Activated CD4-positive, alpha-beta T cell treated with anti-CD3 and anti-CD28 coated beads for 36 hours (primary cell): ENCODE measurements around the gene AMN1. TPM values are rescaled to one million over a fixed set of nuclear protein-coding genes. Genes with fewer than 3 reads are reported as not detected.
"Not testable (repeated sequence)": the region's sequence is repeated elsewhere in the genome, so short reads cannot be mapped to it uniquely, and the experiment has no call there.

Source experiments
- ATAC-seq: fragments of 200-7000 bp; cut with Tn5 transposase; one replicate; pipeline ENCODE4 v1.10.0; 2021; ENCODE audit warnings: mild to moderate bottlenecking, moderate library complexity
- CTCF ChIA-PET: fragments of 350-600 bp; sonication (Branson Sonifier 250); formaldehyde crosslinking; loops from one replicate; lab custom pipeline; 2021; ENCODE audit warnings: antibody characterized with exemption; lab: Charles Lee
- POLR2A ChIA-PET: fragments of 350-600 bp; sonication (Branson Sonifier 250); formaldehyde crosslinking; loops from one replicate; lab custom pipeline; 2021; ENCODE audit warnings: antibody characterized with exemption, inconsistent platforms; lab: Charles Lee
- DNase-seq: peaks from one replicate; pipeline ENCODE4 v3.0.0-alpha.2; 2020
- H3K27ac Mint-ChIP-seq: one replicate; pipeline ENCODE4 v1.8.0; 2021; ENCODE audit warnings: mixed read lengths
- H3K27me3 Mint-ChIP-seq: one replicate; pipeline ENCODE4 v1.8.0; 2021; ENCODE audit warnings: mixed read lengths
- H3K36me3 Mint-ChIP-seq: one replicate; pipeline ENCODE4 v1.8.0; 2021; ENCODE audit warnings: low read depth, mixed read lengths
- H3K4me1 Mint-ChIP-seq: one replicate; pipeline ENCODE4 v1.8.0; 2021; ENCODE audit warnings: mixed read lengths
- H3K4me3 Mint-ChIP-seq: one replicate; pipeline ENCODE4 v1.8.0; 2021; ENCODE audit warnings: mild to moderate bottlenecking, moderate library complexity, mixed read lengths
- H3K9me3 Mint-ChIP-seq: one replicate; pipeline ENCODE4 v1.8.0; 2021; ENCODE audit warnings: low read depth, mixed read lengths
- intact Hi-C, 2 experiments: fragments of 100-400 bp; cut with DNase I in 1 of 2; cut with micrococcal nuclease in 1 of 2; formaldehyde crosslinking; loops; one replicate each; pipeline versions ENCODE4 v1.14.2 to v1.15.1; 2022 to 2024; cut with DNase I, micrococcal nuclease
- total RNA-seq, 2 experiments: library from RNA; stranded (reverse); gene quantifications; one replicate each; pipeline ENCODE4 v1.2.3, GENCODE V29; 2021

The AMN1 gene
- total RNA-seq, 2 experiments from 2014 or later = 5.1 to 5.8 TPM

DNA sequence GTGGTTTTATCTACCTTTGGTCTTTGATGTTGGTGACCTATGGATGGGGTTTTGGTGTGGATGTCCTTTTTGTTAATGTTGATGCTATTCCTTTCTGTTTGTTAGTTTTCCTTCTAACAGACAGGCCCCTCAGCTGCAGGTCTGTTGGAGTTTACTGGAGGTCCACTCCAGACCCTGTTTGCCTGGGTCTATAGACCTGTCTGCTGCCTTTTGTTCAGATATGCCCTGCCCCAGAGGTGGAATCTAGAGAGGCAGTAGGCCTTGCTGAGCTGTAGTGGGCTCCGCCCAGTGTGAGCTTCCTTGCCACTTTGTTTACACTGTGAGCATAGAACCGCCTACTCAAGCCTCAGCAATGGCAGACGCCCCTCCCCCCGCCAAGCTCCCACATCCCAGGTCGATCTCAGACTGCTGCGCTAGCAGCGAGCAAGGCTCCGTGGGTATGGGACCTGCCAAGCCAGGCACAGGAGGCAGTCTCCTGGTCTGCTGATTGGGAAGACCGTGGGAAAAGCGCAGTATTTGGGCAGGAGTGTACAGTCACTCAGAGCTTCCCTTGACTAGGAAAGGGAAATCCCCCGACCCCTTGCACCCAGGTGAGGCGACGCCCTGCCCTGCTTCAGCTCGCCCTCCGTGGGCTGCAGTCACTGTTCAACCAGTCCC lies 10.2 kb downstream of the AMN1 start:
- intact Hi-C loops, POLR2A ChIA-PET, ATAC-seq, DNase-seq, H3K4me3 Mint-ChIP-seq, H3K27me3 Mint-ChIP-seq, H3K27ac Mint-ChIP-seq, CTCF ChIA-PET: not testable (repeated sequence)
- Mint-ChIP-seq H3K4me1 (peaks cover 25% of the 10 kb centered on the region), H3K9me3 (peaks cover 26% of the 10 kb centered on the region), H3K36me3 (peaks cover 48% of the 10 kb centered on the region)

DNA sequence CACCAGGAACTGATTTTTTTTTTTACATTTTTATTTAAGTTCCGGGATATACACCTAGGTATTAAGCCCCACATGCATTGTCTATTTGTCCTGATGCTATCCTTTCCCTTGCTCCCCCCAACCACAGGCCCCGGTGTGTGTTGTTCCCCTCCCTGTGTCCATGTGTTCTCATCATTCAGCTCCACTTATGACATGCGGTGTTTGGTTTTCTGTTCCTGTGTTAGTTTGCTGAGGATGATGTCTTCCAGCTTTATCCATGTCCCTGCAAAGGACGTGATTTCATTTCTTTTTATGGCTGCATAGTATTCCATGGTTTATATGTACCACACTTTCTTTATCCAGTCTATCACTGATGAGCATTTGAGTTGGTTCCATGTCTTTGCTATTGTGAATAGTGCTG lies 11.8 kb downstream of the AMN1 start:
- H3K27ac Mint-ChIP-seq, H3K4me3 Mint-ChIP-seq, CTCF ChIA-PET, POLR2A ChIA-PET, H3K27me3 Mint-ChIP-seq, intact Hi-C loops, DNase-seq, ATAC-seq, H3K4me1 Mint-ChIP-seq: not testable (repeated sequence)
- Mint-ChIP-seq H3K36me3 (peaks cover 43% of the 10 kb centered on the region), H3K9me3 (peaks cover 21% of the 10 kb centered on the region)

DNA sequence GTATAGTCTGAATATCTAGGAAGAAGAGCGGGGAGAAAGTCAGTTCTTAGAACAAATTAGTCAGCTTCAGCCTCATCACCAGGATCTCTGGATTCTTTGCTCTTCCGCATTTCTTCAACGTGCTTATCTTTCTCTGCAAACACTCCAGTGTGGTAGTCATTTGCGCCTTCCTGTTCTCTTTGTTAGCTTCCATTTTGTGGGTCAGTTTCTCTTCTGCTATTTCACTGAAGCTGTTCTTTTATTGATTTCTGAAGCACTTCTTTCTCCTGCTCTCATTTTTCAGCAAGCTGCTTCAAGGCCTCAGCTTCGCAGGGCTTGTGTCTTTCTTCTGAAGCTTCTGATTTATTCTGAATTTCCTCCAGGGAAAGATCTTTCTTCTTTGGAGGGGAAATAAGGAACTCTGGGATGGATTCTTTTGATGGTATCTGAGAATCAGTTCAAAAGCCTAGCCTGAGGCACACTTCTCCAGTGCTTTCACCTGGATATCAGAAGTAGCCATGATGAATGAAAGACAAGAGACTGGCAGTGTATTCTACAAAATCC lies 13.5 kb downstream of the AMN1 start:
- POLR2A ChIA-PET = interaction anchor here (1.0 kb wide), 1 partner anchor 181 kb away, joined by 3 read pairs; no protein-coding TSS in a partner anchor
- CTCF ChIA-PET = interaction anchor here (0.6 kb wide), 3 partner anchors 10 to 1712 kb away, joined by 3 to 4 read pairs (median 3); no protein-coding TSS in a partner anchor
- DNase-seq (no peak), ATAC-seq (no peak)
- Mint-ChIP-seq H3K4me1 (peaks cover 7% of the 10 kb centered on the region), H3K4me3 (no peak overlapping the region), H3K27ac (peak overlapping the region; percentile 16), H3K36me3 (peaks cover 35% of the 10 kb centered on the region), H3K9me3 (peaks cover 15% of the 10 kb centered on the region), H3K27me3 (no peaks in the 10 kb centered on the region)
- intact Hi-C loops = no loop called here

DNA sequence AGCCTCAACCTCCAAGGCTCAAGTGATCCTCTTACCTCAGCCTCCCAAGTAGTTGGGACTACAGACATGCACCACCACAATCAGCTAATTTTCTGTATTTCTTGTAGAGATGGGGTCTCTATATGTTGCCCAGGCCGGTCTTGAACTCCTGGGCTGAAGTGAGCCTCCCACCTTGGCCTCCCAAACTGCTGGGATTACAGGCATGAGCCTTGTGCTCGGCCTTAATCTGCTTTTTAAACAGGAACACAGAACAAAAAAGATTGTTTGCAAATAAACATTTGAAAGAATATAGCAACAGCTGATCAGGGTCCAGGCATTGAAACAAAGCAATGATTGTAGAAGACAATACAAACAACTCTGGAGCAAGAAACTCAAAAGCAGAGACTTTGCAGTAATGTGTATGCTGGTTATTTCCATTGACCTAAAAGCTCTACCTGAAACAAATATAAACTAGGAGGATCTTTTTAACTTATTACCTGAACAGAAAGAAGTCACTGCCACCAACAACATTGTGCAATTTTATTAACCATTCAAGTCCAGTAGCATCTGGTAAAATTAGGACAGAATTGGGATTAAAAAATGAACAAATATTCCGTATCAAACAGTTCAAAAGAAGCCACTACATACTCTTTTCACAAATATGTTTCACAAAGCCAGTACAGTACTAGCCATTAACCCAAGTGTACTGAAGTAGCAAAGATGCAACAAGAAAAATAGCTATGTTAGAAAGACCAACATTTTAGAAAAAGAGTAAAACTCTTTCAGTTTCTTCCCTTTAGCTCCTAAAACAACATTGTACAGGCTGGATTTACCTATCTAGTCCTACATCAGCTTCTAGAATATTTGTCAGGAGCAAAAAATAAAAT lies 14.2 kb downstream of the AMN1 start:
- Mint-ChIP-seq H3K4me1 (peaks cover 7% of the 10 kb centered on the region), H3K27me3 (no peaks in the 10 kb centered on the region), H3K4me3 (no peak overlapping the region), H3K36me3 (peaks cover 39% of the 10 kb centered on the region), H3K9me3 (peaks cover 16% of the 10 kb centered on the region), H3K27ac (no peak overlapping the region)
- intact Hi-C loops = no loop called here
- ATAC-seq = no peak
- CTCF ChIA-PET = interaction anchor here (0.6 kb wide), 2 partner anchors 11 to 1713 kb away, joined by 3 to 4 read pairs; no protein-coding TSS in a partner anchor
- POLR2A ChIA-PET = interaction anchor here (1.0 kb wide), 1 partner anchor 182 kb away, joined by 3 read pairs; no protein-coding TSS in a partner anchor
- DNase-seq = no peak

DNA sequence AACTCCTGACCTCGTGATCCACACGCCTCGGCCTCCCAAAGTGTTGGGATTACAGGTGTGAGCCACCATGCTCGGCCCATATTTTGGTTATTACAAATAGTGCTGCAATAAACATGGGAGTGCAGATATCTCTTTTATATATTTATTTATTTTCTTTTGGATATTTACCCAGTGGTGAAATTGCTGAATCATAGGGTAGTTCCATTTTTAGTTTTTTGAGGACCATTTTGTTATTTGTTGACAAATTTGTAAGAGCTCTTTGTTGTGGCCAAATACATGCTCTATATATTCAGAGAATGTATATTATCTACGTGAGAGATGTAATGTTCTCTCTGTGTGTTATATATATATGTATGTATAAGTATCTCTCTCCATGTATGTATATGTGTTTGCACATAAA lies 15.9 kb downstream of the AMN1 start:
- Mint-ChIP-seq H3K9me3 (peaks cover 16% of the 10 kb centered on the region), H3K4me3 (no peak overlapping the region), H3K36me3 (peaks cover 39% of the 10 kb centered on the region), H3K27ac (no peak overlapping the region), H3K4me1 (peaks cover 7% of the 10 kb centered on the region), H3K27me3 (no peaks in the 10 kb centered on the region)
- DNase-seq (no peak), ATAC-seq (no peak)
- POLR2A ChIA-PET = no interaction called here
- CTCF ChIA-PET = no interaction called here
- intact Hi-C loops = no loop called here

DNA sequence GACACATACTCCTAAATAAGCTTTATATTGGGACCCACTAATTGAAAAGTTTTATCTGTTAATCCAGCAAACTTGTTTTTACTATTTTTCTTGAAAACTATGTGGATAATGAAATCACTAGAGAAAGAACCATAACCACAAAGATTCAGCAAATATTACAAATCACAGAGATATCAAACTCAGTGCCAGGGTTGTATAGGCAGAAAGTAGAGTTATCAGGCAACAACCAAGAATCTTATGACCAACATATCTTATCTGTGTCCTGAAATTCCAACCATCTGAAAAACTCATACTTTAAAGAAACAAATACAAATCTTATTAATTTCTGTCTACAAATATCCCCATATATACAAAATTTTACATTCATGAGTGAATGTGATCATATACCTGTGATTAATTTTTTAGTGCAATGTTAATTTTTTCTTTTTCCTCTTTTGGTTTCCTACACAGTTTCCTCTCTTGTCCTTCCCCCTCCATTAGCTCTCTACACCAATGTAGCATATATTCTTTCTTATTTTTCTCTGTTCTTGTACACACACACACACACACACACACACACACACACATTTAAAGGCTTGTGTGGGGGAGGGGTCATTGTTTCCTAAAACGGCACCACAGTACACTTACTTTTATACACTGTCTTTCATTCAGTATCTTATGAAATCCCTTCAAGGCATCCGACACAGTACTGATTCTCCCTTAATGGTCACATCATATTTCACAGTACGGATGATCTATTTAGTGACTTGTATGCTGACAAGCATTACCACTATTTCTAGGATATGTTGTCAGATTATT lies 18.6 kb downstream of the AMN1 start:
- CTCF ChIA-PET = interaction anchor here (0.6 kb wide), 2 partner anchors 154 to 208 kb away, joined by 3 read pairs; no protein-coding TSS in a partner anchor
- H3K27me3 Mint-ChIP-seq = no peaks in the 10 kb centered on the region

DNA sequence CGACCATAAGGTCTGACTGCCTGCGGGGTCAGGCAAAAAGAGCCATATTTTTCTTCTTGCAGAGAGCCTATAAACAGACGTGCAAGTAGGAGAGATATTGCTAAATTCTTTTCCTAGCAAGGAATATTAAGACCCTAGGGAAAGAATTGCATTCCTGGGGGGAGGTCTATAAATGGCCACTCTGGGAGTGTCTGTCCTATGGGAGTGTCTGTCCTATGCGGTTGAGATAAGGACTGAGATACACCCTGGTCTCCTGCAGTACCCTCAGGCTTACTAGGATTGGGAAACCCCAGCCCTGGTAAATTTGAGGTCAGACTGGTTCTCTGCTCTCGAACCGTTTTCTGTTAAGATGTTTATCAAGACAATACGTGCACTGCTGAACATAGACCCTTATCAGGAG lies 20.7 kb downstream of the AMN1 start:
- H3K4me1 Mint-ChIP-seq = peaks cover 19% of the 10 kb centered on the region
- CTCF ChIA-PET, DNase-seq, H3K27ac Mint-ChIP-seq, intact Hi-C loops, ATAC-seq, POLR2A ChIA-PET, H3K27me3 Mint-ChIP-seq, H3K4me3 Mint-ChIP-seq: not testable (repeated sequence)
- peaks cover 38% of the 10 kb centered on the region for H3K36me3 Mint-ChIP-seq
- H3K9me3 Mint-ChIP-seq = peaks cover 15% of the 10 kb centered on the region

More for the DNA sequence above, 18.6 kb downstream of the AMN1 start:
- no peak overlapping the region for H3K27ac Mint-ChIP-seq
- H3K9me3 Mint-ChIP-seq = peaks cover 15% of the 10 kb centered on the region
- H3K4me1 Mint-ChIP-seq = peaks cover 12% of the 10 kb centered on the region
- no peak for ATAC-seq
- peaks cover 41% of the 10 kb centered on the region for H3K36me3 Mint-ChIP-seq
- POLR2A ChIA-PET = interaction anchor here (0.7 to 1.0 kb wide), 2 partner anchors 19 kb away, joined by 3 read pairs; partner anchors contain the start of gene AMN1
- DNase-seq = no peak
- intact Hi-C loops = no loop called here
- H3K4me3 Mint-ChIP-seq = no peak overlapping the region

DNA sequence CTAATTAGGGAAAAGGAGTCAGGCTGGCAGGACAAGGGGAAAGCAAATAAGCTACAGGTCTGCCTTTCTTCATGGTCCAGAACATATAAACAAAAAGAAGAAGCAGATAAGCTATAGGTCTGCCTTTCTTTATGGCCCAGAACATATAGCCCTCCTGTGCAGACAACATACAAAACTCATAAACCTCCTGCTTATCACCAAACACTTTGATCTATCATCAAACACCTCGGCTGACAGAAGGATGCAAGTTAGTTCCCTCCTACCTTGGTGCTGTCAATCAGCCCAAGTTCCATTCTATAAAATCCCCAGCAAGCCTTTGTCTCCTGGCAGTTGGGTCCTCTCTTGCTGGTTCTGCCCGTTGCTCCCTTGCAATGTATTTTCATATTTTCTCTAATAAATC lies 23.2 kb downstream of the AMN1 start:
- ATAC-seq (no peak), DNase-seq (no peak)
- intact Hi-C loops = no loop called here
- H3K27me3 Mint-ChIP-seq = no peaks in the 10 kb centered on the region
- H3K27ac Mint-ChIP-seq = no peak overlapping the region
- peaks cover 38% of the 10 kb centered on the region for H3K36me3 Mint-ChIP-seq
- peaks cover 21% of the 10 kb centered on the region for H3K4me1 Mint-ChIP-seq
- ChIA-PET POLR2A (no interaction called here), CTCF (interaction anchor here (0.6 kb wide), 1 partner anchor 23 kb away, joined by 3 read pairs; the partner anchor contains the start of gene AMN1)
- no peak overlapping the region for H3K4me3 Mint-ChIP-seq
- peaks cover 15% of the 10 kb centered on the region for H3K9me3 Mint-ChIP-seq

DNA sequence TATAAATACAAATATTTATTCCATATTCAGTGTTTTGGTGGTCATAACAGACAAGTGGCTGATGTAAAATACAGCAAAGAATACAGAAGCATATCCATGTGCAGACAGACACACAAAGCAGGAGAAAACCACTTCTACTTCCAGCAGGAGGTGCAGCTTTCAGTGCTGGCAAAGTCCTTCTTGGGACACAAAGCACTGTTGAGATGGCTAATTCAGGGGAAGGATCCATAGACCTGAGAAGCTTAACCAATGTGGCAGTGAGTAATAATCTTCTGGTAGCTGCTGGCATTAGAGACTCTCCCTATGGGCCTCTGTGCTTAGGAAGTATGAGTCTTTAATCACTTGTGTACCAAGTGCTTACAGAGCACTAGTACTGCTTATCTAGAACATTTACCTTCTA lies 26.8 kb downstream of the AMN1 start:
- H3K27ac Mint-ChIP-seq = no peak overlapping the region
- CTCF ChIA-PET = interaction anchor here (0.6 to 1.0 kb wide), 3 partner anchors 29 to 243 kb away, joined by 3 read pairs; no protein-coding TSS in a partner anchor

DNA sequence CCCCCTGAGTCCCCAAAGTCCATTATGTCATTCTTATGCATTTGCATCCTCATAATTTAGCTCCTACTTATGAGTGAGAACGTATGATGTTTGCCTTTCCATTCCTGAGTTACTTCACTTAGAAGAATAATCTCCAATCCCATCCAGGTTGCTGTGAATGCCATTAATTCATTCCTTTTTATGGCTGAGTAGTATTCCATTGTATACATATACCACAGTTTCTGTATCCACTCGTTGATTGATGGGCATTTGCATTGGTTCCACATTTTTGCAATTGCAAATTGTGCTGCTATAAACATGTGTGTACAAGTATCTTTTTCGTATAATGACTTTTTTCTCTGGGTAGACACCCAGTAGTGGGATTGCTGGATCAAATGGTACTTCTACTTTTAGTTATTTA lies 38.9 kb downstream of the AMN1 start:
- intact Hi-C loops, ATAC-seq, DNase-seq, H3K4me3 Mint-ChIP-seq, H3K4me1 Mint-ChIP-seq, POLR2A ChIA-PET, H3K27me3 Mint-ChIP-seq, H3K27ac Mint-ChIP-seq, H3K9me3 Mint-ChIP-seq: not testable (repeated sequence)
- H3K36me3 Mint-ChIP-seq = peaks cover 33% of the 10 kb centered on the region
- CTCF ChIA-PET = interaction anchor here (0.9 to 1.3 kb wide), 2 partner anchors 9 to 371 kb away, joined by 3 read pairs; no protein-coding TSS in a partner anchor

More for the DNA sequence above, 26.8 kb downstream of the AMN1 start:
- intact Hi-C loops = no loop called here
- H3K27me3 Mint-ChIP-seq = no peaks in the 10 kb centered on the region
- no peaks in the 10 kb centered on the region for H3K9me3 Mint-ChIP-seq
- ATAC-seq (no peak), DNase-seq (no peak)
- H3K4me1 Mint-ChIP-seq = peaks cover 21% of the 10 kb centered on the region
- H3K36me3 Mint-ChIP-seq = peaks cover 31% of the 10 kb centered on the region
- POLR2A ChIA-PET = no interaction called here
- H3K4me3 Mint-ChIP-seq = no peak overlapping the region
